GM12878 (cell line): ENCODE data around the gene IMMP2L. TPM values are rescaled to one million over a fixed set of nuclear protein-coding genes. Genes with fewer than 3 reads are reported as not detected.

Experiments used
- ATF3 ChIP-seq: IDR thresholded peaks from 2 replicates; pipeline ENCODE4 v1.6.1; 2011; ENCODE audit warnings: low read depth, mild to moderate bottlenecking, low read length, moderate library complexity, borderline replicate concordance; ENCODE audit errors: extremely low read depth
- ATF7 ChIP-seq: fragments of 450-650 bp; IDR thresholded peaks from 2 replicates; pipeline ENCODE4 v1.6.1; 2016; ENCODE audit warnings: low read depth, mild to moderate bottlenecking
- CBFB ChIP-seq: IDR thresholded peaks from 2 replicates; pipeline ENCODE4 v1.6.1; 2016; ENCODE audit warnings: antibody characterized with exemption, low read depth
- CHD1 ChIP-seq: IDR thresholded peaks from 2 replicates; pipeline ENCODE4 v1.6.1; 2012; ENCODE audit warnings: low read depth, low read length, improper control_type of control experiment
- CHD4 ChIP-seq: fragments of 200-600 bp; sonication (generic); IDR thresholded peaks from 2 replicates; pipeline ENCODE4 v1.6.1; 2016; ENCODE audit warnings: mild to moderate bottlenecking
- E2F4 ChIP-seq: IDR thresholded peaks from 2 replicates; pipeline ENCODE4 v1.6.1; 2012; ENCODE audit warnings: low read depth, low read length, improper control_type of control experiment
- IKZF2 ChIP-seq, 2 experiments: fragments of 450-650 bp; IDR thresholded peaks; 2 replicates each; pipeline ENCODE4 v1.6.1; 2017; ENCODE audit warnings: mild to moderate bottlenecking in 2 of 2, moderate library complexity in 2 of 2
- MYB ChIP-seq: fragments of 150-350 bp; IDR thresholded peaks from 2 replicates; pipeline ENCODE4 v1.6.1; 2014; ENCODE audit warnings: mild to moderate bottlenecking, low read depth, low read length, borderline replicate concordance
- MYC ChIP-seq: IDR thresholded peaks from 2 replicates; pipeline ENCODE4 v1.6.1; 2011; ENCODE audit warnings: mild to moderate bottlenecking, low read length, moderate library complexity, inconsistent platforms; ENCODE audit not compliant: insufficient read depth, insufficient replicate concordance, insufficient read length, severe bottlenecking
- NFXL1 ChIP-seq: fragments of 450-650 bp; IDR thresholded peaks from 2 replicates; pipeline ENCODE4 v1.6.1; 2017; ENCODE audit warnings: antibody characterized with exemption, mild to moderate bottlenecking, borderline replicate concordance
- NR2C2 ChIP-seq: IDR thresholded peaks from 2 replicates; pipeline ENCODE4 v1.6.1; 2011; ENCODE audit warnings: borderline replicate concordance, low read depth; ENCODE audit not compliant: control insufficient read depth, insufficient read length
- POLR2AphosphoS5 ChIP-seq: IDR thresholded peaks from 2 replicates; pipeline ENCODE4 v1.6.1; 2011; ENCODE audit warnings: mild to moderate bottlenecking, low read length, inconsistent platforms
- RFX5 ChIP-seq: IDR thresholded peaks from 2 replicates; pipeline ENCODE4 v1.6.1; 2011; ENCODE audit warnings: low read depth, low read length, improper control_type of control experiment
- SP1 ChIP-seq: IDR thresholded peaks from one replicate; pipeline ENCODE4 v1.6.1; 2011; ENCODE audit warnings: low read depth, low read length
- STAT3 ChIP-seq: IDR thresholded peaks from 2 replicates; pipeline ENCODE4 v1.6.1; 2011; ENCODE audit warnings: low read depth, low read length, improper control_type of control experiment
- ZNF207 ChIP-seq: fragments of 450-650 bp; IDR thresholded peaks from 2 replicates; pipeline ENCODE4 v1.6.1; 2014; ENCODE audit warnings: antibody characterized with exemption, mild to moderate bottlenecking, borderline replicate concordance
- ZNF24 ChIP-seq: fragments of 450-650 bp; IDR thresholded peaks from 2 replicates; pipeline ENCODE4 v1.6.1; 2017; ENCODE audit warnings: antibody characterized with exemption, mild to moderate bottlenecking
- polyA plus RNA-seq, 11 experiments: library from polyadenylated mRNA; depleted of rRNA in 4 of 11; unstranded in 6 of 11; stranded (reverse) in 5 of 11; fragments of >200 nt; fragmentation: Nextera tagmentation in 4 of 11; fragmentation: Illumina TruSeq in 1 of 11; extraction: Ambion mirVana in 4 of 11; extraction: Trizol in 1 of 11; gene quantifications; 1 replicate in 1 of 11; 2 replicates in 10 of 11; pipeline versions ENCODE4 v1.2.1 to v1.2.3, GENCODE V29; 2011 to 2016; ENCODE audit warnings: inconsistent platforms in 2 of 11, missing spikeins in 2 of 11, low read depth in 1 of 11
- total RNA-seq, 4 experiments: library from RNA; depleted of rRNA in 3 of 4; stranded (reverse); fragments of >200 nt in 3 of 4; fragmentation: Illumina TruSeq in 1 of 4; extraction: Trizol in 1 of 4; gene quantifications; 2 replicates each; pipeline versions ENCODE4 v1.2.1 to v1.2.3, GENCODE V29; 2013 to 2021
- TF ChIP-seq, protein P1 (sequence below): fragments of 450-650 bp; IDR thresholded peaks from 2 replicates; pipeline ENCODE4 v1.6.1; 2014; ENCODE audit warnings: mild to moderate bottlenecking
- TF ChIP-seq, protein P2 (sequence below): IDR thresholded peaks from 2 replicates; pipeline ENCODE4 v1.6.1; 2012; ENCODE audit warnings: mild to moderate bottlenecking, low read depth, low read length
- TF ChIP-seq, protein P3 (sequence below): fragments of 450-650 bp; IDR thresholded peaks from 2 replicates; pipeline ENCODE4 v1.6.1; 2016; ENCODE audit warnings: mild to moderate bottlenecking
- TF ChIP-seq, protein P4 (sequence below), 3 experiments: IDR thresholded peaks in 2 of 3; conservative IDR thresholded peaks in 1 of 3; 2 replicates each; pipeline ENCODE4 v1.5.1; 2011; ENCODE audit warnings: low read depth in 3 of 3, low read length in 3 of 3, mild to moderate bottlenecking in 3 of 3, control low read depth in 2 of 3, moderate library complexity in 2 of 3, inconsistent platforms in 1 of 3, mixed read lengths in 1 of 3; ENCODE audit not compliant: control insufficient read depth in 2 of 3, insufficient read depth in 1 of 3; ENCODE audit errors: extremely low read depth in 1 of 3

The IMMP2L gene
- total and polyA plus RNA-seq, 10 of the 15 experiments (the other 5 are each of a cell fraction or from before 2014, with no cell fraction given) = 12.6 to 46.3 (median 19.6) TPM

GRCh38 chr7:111083413-111083812 lies 478.9 kb downstream of the IMMP2L start (continued):
- TF ChIP-seq POLR2AphosphoS5 (no peak), CBFB (peak; percentile 56; the same call in 1 of the 2 replicates), CHD1 (no peak), ATF7 (peak; percentile 65), NFXL1 (no peak), STAT3 (0 out of 2 replicates have a peak, but pooled peaks have one; percentile 63), ZNF207 (no peak), RFX5 (no peak), IKZF2 (IDR thresholded peaks at IDR 0.05) (peak; percentile 72 to 82), MYC (no peak), MYB (no peak), SP1 (peak; percentile 35), E2F4 (no peak), NR2C2 (no peak), ATF3 (no peak), ZNF24 (peak; percentile 34; the same call in 1 of the 2 replicates), CHD4 (no peak)
- TF ChIP-seq, protein P1, sequence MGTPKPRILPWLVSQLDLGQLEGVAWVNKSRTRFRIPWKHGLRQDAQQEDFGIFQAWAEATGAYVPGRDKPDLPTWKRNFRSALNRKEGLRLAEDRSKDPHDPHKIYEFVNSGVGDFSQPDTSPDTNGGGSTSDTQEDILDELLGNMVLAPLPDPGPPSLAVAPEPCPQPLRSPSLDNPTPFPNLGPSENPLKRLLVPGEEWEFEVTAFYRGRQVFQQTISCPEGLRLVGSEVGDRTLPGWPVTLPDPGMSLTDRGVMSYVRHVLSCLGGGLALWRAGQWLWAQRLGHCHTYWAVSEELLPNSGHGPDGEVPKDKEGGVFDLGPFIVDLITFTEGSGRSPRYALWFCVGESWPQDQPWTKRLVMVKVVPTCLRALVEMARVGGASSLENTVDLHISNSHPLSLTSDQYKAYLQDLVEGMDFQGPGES = no peak
- TF ChIP-seq, protein P2, sequence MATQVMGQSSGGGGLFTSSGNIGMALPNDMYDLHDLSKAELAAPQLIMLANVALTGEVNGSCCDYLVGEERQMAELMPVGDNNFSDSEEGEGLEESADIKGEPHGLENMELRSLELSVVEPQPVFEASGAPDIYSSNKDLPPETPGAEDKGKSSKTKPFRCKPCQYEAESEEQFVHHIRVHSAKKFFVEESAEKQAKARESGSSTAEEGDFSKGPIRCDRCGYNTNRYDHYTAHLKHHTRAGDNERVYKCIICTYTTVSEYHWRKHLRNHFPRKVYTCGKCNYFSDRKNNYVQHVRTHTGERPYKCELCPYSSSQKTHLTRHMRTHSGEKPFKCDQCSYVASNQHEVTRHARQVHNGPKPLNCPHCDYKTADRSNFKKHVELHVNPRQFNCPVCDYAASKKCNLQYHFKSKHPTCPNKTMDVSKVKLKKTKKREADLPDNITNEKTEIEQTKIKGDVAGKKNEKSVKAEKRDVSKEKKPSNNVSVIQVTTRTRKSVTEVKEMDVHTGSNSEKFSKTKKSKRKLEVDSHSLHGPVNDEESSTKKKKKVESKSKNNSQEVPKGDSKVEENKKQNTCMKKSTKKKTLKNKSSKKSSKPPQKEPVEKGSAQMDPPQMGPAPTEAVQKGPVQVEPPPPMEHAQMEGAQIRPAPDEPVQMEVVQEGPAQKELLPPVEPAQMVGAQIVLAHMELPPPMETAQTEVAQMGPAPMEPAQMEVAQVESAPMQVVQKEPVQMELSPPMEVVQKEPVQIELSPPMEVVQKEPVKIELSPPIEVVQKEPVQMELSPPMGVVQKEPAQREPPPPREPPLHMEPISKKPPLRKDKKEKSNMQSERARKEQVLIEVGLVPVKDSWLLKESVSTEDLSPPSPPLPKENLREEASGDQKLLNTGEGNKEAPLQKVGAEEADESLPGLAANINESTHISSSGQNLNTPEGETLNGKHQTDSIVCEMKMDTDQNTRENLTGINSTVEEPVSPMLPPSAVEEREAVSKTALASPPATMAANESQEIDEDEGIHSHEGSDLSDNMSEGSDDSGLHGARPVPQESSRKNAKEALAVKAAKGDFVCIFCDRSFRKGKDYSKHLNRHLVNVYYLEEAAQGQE = 0 out of 2 replicates have a peak, but pooled peaks have one; percentile 16
- TF ChIP-seq, protein P3, sequence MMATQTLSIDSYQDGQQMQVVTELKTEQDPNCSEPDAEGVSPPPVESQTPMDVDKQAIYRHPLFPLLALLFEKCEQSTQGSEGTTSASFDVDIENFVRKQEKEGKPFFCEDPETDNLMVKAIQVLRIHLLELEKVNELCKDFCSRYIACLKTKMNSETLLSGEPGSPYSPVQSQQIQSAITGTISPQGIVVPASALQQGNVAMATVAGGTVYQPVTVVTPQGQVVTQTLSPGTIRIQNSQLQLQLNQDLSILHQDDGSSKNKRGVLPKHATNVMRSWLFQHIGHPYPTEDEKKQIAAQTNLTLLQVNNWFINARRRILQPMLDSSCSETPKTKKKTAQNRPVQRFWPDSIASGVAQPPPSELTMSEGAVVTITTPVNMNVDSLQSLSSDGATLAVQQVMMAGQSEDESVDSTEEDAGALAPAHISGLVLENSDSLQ = no peak
- TF ChIP-seq, protein P4, sequence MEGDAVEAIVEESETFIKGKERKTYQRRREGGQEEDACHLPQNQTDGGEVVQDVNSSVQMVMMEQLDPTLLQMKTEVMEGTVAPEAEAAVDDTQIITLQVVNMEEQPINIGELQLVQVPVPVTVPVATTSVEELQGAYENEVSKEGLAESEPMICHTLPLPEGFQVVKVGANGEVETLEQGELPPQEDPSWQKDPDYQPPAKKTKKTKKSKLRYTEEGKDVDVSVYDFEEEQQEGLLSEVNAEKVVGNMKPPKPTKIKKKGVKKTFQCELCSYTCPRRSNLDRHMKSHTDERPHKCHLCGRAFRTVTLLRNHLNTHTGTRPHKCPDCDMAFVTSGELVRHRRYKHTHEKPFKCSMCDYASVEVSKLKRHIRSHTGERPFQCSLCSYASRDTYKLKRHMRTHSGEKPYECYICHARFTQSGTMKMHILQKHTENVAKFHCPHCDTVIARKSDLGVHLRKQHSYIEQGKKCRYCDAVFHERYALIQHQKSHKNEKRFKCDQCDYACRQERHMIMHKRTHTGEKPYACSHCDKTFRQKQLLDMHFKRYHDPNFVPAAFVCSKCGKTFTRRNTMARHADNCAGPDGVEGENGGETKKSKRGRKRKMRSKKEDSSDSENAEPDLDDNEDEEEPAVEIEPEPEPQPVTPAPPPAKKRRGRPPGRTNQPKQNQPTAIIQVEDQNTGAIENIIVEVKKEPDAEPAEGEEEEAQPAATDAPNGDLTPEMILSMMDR (IDR thresholded peaks at IDR 0.05 in 2 of 3, conservative IDR thresholded peaks at IDR 0.05 in 1 of 3; ENCODE audit: control insufficient read depth in 2 of 3, extremely low read depth in 1 of 3, insufficient read depth in 1 of 3, low read depth in 3 of 3, low read length in 3 of 3) = no peak
